HUES48 (cell line): Measurements from ENCODE around the gene ARL14EP.
A peak's percentile ranks its signal among the peaks of the same experiment; 100 is the strongest.

Source experiments
- H3K27ac ChIP-seq: one replicate; pipeline ENCODE4 v1.7.0; 2013; ENCODE audit warnings: low read depth, low read length, inconsistent platforms
- H3K27me3 ChIP-seq: 2 replicates; pipeline ENCODE4 v1.6.1; 2013; ENCODE audit warnings: mild to moderate bottlenecking, low read length; ENCODE audit not compliant: control insufficient read depth, insufficient read depth
- H3K36me3 ChIP-seq: 2 replicates; pipeline ENCODE4 v1.6.1; 2013; ENCODE audit warnings: low read length; ENCODE audit not compliant: control insufficient read depth, insufficient read depth
- H3K4me1 ChIP-seq: 2 replicates; pipeline ENCODE4 v1.6.1; 2013; ENCODE audit warnings: mild to moderate bottlenecking, low read length; ENCODE audit not compliant: control insufficient read depth, insufficient read depth
- H3K4me3 ChIP-seq: 2 replicates; pipeline ENCODE4 v1.5.1; 2013; ENCODE audit warnings: mild to moderate bottlenecking, low read depth, low read length
- H3K9ac ChIP-seq: 2 replicates; pipeline ENCODE4 v1.6.1; 2013; ENCODE audit warnings: mild to moderate bottlenecking, low read depth, low read length, moderate library complexity
- H3K9me3 ChIP-seq: 2 replicates; pipeline ENCODE4 v1.6.1; 2013; ENCODE audit warnings: low read length; ENCODE audit not compliant: control insufficient read depth, insufficient read depth

ARL14EP gene

GRCh38 chr11:30322826-30323710 lies at the start of gene ARL14EP:
Gene ARL14EP, plus strand, starts transcription at chr11:30323104. Its CDS starts 7,845 bp downstream, at chr11:30330949.
- H3K4me1 ChIP-seq, result peaks cover 19% of the 10 kb centered on the region; the same call in 1 of the 2 replicates
- 0 out of 2 replicates have a peak, but pooled peaks cover 2% of the 10 kb centered on the region for H3K27me3 ChIP-seq
- H3K9ac ChIP-seq, result peak within 1 kb of the TSS; percentile 93
- H3K36me3 ChIP-seq, result no peaks in the 10 kb centered on the region
- no peaks in the 10 kb centered on the region for H3K9me3 ChIP-seq
- H3K4me3 ChIP-seq, result peak within 1 kb of the TSS; percentile 75
- peak within 1 kb of the TSS; percentile 79 for H3K27ac ChIP-seq

DNA sequence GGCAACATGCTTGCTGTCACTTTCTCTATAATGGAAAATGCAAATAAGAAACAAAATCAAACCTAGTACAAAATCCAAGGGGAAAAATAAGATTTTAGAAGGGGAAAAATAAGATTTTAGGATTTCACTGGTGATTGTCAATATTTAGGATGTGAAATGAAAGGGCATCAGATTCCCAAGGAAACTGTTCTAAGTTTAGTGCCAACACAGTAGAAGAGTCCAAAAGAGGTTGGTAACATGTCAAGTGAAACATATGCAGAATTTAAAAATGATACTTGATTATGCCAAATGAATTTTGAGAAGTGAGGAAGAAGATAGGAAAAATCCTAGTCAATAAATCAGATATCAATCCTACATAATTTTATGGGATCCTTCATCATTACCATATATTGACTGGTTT lies 45.7 kb upstream of the ARL14EP start:
- H3K4me3 ChIP-seq, result no peak overlapping the region
- H3K9me3 ChIP-seq, result no peaks in the 10 kb centered on the region
- no peaks in the 10 kb centered on the region; the same call in 1 of the 2 replicates for H3K27me3 ChIP-seq
- no peak overlapping the region for H3K27ac ChIP-seq
- H3K9ac ChIP-seq, result no peak overlapping the region
- no peaks in the 10 kb centered on the region for H3K4me1 ChIP-seq
- no peaks in the 10 kb centered on the region for H3K36me3 ChIP-seq

- Histone ChIP-seq H3K9me3 (no peaks in the 10 kb centered on the region), H3K4me3 (no peak overlapping the region), H3K36me3 (no peaks in the 10 kb centered on the region), H3K27ac (no peak overlapping the region), H3K4me1 (no peaks in the 10 kb centered on the region), H3K27me3 (no peaks in the 10 kb centered on the region; the same call in 1 of the 2 replicates), H3K9ac (no peak overlapping the region)
Observed at GRCh38 chr11:30279796-30280195, 43.1 kb upstream of the ARL14EP start.

DNA sequence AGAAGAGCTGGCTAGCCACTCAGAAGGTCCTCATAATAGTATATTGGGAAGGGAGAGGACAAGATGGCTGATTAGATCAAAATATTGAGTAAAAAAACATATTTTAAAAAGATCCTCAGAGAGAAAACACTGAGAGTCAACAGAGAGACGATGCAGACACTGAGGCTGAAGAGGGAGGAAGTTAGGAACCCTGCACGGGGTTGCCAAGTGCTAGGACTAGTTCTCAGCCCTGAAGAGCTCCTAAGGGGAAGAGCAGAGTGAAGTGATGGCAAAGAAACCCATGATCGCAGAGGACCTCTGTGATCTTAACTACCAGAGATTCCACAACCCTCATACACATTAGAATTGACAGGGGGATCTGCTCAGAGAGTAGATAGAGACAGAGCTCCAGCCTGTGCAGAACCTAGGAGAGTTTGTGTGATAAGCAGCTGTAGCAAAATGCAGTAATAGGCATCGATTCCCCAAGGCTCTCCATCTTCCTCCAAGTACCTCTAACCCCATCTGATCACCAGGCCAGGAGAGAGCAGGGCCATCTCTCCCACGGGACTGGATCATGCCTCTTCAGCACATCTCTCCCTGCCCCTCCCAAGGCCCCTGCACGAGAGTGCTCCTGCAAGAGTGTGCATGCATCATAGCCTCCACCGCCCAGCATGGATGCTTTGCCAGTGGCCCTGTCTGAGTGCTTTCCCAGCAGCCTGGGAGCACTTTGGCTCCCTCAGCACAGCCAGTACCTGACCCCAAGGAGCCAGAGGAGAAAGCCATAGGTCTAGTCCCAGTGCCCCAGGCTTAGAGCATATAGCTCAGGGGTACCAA lies 41.2 kb upstream of the ARL14EP start:
- H3K4me1 ChIP-seq, result no peaks in the 10 kb centered on the region
- H3K27me3 ChIP-seq, result no peaks in the 10 kb centered on the region
- H3K9ac ChIP-seq, result no peak overlapping the region
- H3K4me3 ChIP-seq, result no peak overlapping the region
- no peaks in the 10 kb centered on the region for H3K9me3 ChIP-seq
- H3K36me3 ChIP-seq, result no peaks in the 10 kb centered on the region
- no peak overlapping the region for H3K27ac ChIP-seq

DNA sequence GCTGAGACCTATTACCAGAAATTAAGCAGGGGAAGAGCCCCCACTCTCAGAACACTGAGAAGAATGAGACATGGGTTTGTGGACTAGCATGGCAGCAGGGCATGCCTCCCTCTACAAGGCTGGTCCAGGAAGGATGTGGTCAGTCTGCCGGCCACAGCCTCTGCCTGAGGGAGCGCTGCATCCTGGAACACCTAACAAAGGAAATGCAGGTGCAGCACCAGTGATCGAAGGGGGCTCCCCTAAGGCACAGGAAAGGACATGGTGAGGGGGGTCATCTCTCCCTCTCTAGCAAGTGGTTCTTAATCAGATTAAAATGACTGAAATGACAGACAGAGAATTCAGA lies 40.6 kb upstream of the ARL14EP start:
- Histone ChIP-seq H3K9ac (no peak overlapping the region), H3K4me3 (no peak overlapping the region), H3K36me3 (no peaks in the 10 kb centered on the region), H3K9me3 (no peaks in the 10 kb centered on the region), H3K27me3 (no peaks in the 10 kb centered on the region), H3K4me1 (no peaks in the 10 kb centered on the region), H3K27ac (no peak overlapping the region)

DNA sequence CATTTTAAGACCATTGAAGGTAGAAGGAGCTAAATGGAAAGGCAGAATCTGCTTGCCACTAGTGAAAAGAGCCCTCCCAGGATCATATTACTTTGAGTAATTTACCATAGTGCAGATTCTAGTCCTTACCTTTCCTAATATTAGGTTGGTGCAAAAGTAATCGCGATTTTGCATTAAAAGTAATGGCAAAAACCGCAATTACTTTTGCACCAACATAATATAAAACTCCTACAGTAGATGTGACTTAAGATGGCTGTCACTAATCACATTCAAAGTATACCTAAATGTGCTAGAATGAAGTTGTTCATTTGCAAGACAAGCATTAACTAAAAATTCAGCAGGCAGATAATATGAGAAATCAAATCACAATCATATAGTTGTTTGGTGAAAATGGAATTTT lies 38.1 kb upstream of the ARL14EP start:
- no peaks in the 10 kb centered on the region for H3K9me3 ChIP-seq
- no peaks in the 10 kb centered on the region for H3K4me1 ChIP-seq
- H3K4me3 ChIP-seq, result no peak overlapping the region
- H3K27ac ChIP-seq, result no peak overlapping the region
- H3K27me3 ChIP-seq, result no peaks in the 10 kb centered on the region
- no peak overlapping the region for H3K9ac ChIP-seq
- H3K36me3 ChIP-seq, result no peaks in the 10 kb centered on the region

GRCh38 chr11:30285416-30286121 lies 37.3 kb upstream of the ARL14EP start:
- Histone ChIP-seq H3K9ac (no peak overlapping the region), H3K27ac (no peak overlapping the region), H3K9me3 (no peaks in the 10 kb centered on the region), H3K4me3 (no peak overlapping the region), H3K36me3 (no peaks in the 10 kb centered on the region), H3K4me1 (no peaks in the 10 kb centered on the region), H3K27me3 (no peaks in the 10 kb centered on the region)

DNA sequence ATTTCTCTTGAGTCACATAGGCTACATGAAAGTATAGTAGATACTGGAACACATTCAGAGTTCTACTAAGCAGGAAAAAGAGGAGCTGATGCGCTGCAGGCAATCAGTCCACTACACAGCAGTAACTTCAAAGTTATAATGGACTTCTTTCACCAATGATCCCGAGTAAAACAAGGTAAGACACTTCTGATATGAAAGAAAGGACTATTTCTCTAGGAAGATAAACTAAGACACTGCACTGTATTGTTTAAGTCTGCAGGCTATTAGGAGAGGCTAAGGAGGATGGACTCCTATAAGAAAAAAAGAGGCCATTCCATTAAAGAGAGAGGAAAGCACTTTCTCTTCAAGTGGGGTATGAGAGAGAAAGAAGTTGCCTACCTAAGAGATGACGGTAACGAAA lies 31.6 kb upstream of the ARL14EP start:
- no peaks in the 10 kb centered on the region for H3K36me3 ChIP-seq
- no peaks in the 10 kb centered on the region for H3K4me1 ChIP-seq
- H3K27me3 ChIP-seq, result no peaks in the 10 kb centered on the region
- H3K9me3 ChIP-seq, result no peaks in the 10 kb centered on the region
- H3K27ac ChIP-seq, result no peak overlapping the region
- no peak overlapping the region for H3K4me3 ChIP-seq
- H3K9ac ChIP-seq, result no peak overlapping the region

- no peaks in the 10 kb centered on the region for H3K4me1 ChIP-seq
- H3K27me3 ChIP-seq, result no peaks in the 10 kb centered on the region
- no peaks in the 10 kb centered on the region for H3K36me3 ChIP-seq
- H3K9me3 ChIP-seq, result no peaks in the 10 kb centered on the region
- H3K9ac ChIP-seq, result no peak overlapping the region
- no peak overlapping the region for H3K27ac ChIP-seq
- no peak overlapping the region for H3K4me3 ChIP-seq
Observed at GRCh38 chr11:30292545-30292944, 30.4 kb upstream of the ARL14EP start.

DNA sequence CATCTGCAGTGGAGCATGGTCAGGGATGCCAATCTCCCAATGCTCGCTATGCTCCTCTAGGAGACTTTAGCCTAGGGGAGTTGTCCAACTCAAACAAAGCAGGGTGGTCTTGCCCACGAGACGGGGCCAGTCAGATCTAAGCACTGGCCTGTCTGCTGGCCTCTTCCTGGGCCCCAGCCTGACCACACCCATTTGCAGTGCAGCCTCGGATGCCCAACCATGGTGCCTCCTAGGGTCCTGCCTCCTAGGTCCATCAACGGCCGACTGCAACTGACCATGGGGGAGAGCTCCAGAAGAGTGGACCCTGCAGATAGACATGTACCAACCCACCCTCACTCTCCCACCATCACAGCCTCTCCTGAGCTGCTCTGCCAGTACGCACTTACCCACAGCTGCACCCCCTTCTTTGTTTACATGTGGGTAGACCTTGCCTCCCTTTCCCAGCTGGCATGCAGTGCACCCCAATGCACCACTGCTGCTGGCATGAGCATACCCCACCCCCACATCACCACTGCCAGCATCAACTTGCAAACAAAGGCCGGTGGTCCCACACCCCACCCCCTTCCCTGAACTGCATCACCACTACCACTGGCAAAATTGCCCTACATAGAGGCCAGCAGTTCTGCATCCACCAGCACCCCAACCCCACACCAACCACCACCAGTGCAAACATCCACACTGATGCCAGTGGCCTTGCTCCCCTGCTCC lies 27.6 kb upstream of the ARL14EP start:
- Histone ChIP-seq H3K27me3 (no peaks in the 10 kb centered on the region), H3K9ac (no peak overlapping the region), H3K4me3 (no peak overlapping the region), H3K27ac (no peak overlapping the region), H3K9me3 (no peaks in the 10 kb centered on the region; the same call in 1 of the 2 replicates), H3K4me1 (no peaks in the 10 kb centered on the region), H3K36me3 (no peaks in the 10 kb centered on the region)
